OCI-LY1 (cell line): Measurements from ENCODE around the gene COMMD4.
A peak's percentile ranks its signal among the peaks of the same experiment; 100 is the strongest.

ENCODE experiments used
- H2AFZ ChIP-seq: fragments of 200-600 bp; sonication (generic), shearing (Covaris generic); 2 replicates; pipeline ENCODE4 v1.6.0; 2014; ENCODE audit warnings: antibody characterized with exemption, mild to moderate bottlenecking, low read length
- H3F3A ChIP-seq: fragments of 200-600 bp; sonication (generic), shearing (Covaris generic); 2 replicates; pipeline ENCODE4 v1.6.0; 2014; ENCODE audit warnings: mild to moderate bottlenecking, antibody characterized with exemption, low read length, moderate library complexity; ENCODE audit not compliant: insufficient read depth
- H3K27ac ChIP-seq: fragments of 200-600 bp; sonication (generic); 2 replicates; pipeline ENCODE4 v1.5.1; 2014; ENCODE audit warnings: low read length, mixed run types, mild to moderate bottlenecking, low read depth; ENCODE audit not compliant: poor library complexity, severe bottlenecking
- H3K27me3 ChIP-seq: fragments of 200-600 bp; sonication (generic); 2 replicates; pipeline ENCODE4 v1.6.0; 2014; ENCODE audit warnings: antibody characterized with exemption, mild to moderate bottlenecking, low read length, moderate library complexity; ENCODE audit not compliant: insufficient read depth
- H3K36me3 ChIP-seq: fragments of 200-600 bp; sonication (generic); 2 replicates; pipeline ENCODE4 v1.6.1; 2014; ENCODE audit warnings: mild to moderate bottlenecking, antibody characterized with exemption, low read length, moderate library complexity, mixed read lengths; ENCODE audit not compliant: insufficient read depth
- H3K4me1 ChIP-seq: fragments of 200-600 bp; sonication (generic); 2 replicates; pipeline ENCODE4 v1.5.1; 2014; ENCODE audit warnings: mild to moderate bottlenecking, low read length, moderate library complexity; ENCODE audit not compliant: insufficient read depth, severe bottlenecking
- H3K4me2 ChIP-seq: fragments of 200-600 bp; sonication (generic), shearing (Covaris generic); 2 replicates; pipeline ENCODE4 v1.6.1; 2014; ENCODE audit warnings: low read length
- H3K4me3 ChIP-seq: fragments of 200-600 bp; sonication (generic); 2 replicates; pipeline ENCODE4 v1.5.1; 2014; ENCODE audit warnings: low read length, low read depth, mild to moderate bottlenecking, mixed read lengths; ENCODE audit not compliant: poor library complexity, severe bottlenecking
- H3K79me2 ChIP-seq: fragments of 200-600 bp; shearing (Covaris generic); 2 replicates; pipeline ENCODE4 v1.6.1; 2016; ENCODE audit warnings: mixed run types, low read length, mixed read lengths; ENCODE audit not compliant: insufficient read depth
- H3K9ac ChIP-seq: fragments of 200-600 bp; sonication (generic), shearing (Covaris generic); 2 replicates; pipeline ENCODE4 v1.6.1; 2014; ENCODE audit warnings: mild to moderate bottlenecking, low read length, mixed read lengths
- H3K9me2 ChIP-seq: fragments of 200-600 bp; sonication (generic), shearing (Covaris generic); 2 replicates; pipeline ENCODE4 v1.6.1; 2014; ENCODE audit warnings: low read depth, mild to moderate bottlenecking, low read length, mixed read lengths
- H3K9me3 ChIP-seq: fragments of 200-600 bp; shearing (Covaris generic); 2 replicates; pipeline ENCODE4 v1.6.1; 2014; ENCODE audit warnings: low read length, mixed read lengths
- H4K20me1 ChIP-seq: fragments of 200-600 bp; sonication (generic), shearing (Covaris generic); 2 replicates; pipeline ENCODE4 v1.6.0; 2016; ENCODE audit warnings: mild to moderate bottlenecking, low read length; ENCODE audit not compliant: insufficient read depth
- CTCF ChIP-seq: fragments of 200-600 bp; sonication (generic), shearing (Covaris generic); IDR thresholded peaks from 2 replicates; pipeline ENCODE4 v1.5.1; 2017; ENCODE audit warnings: mild to moderate bottlenecking, antibody characterized with exemption, low read length, moderate library complexity, mixed read lengths
- EZH2 ChIP-seq: fragments of 200-600 bp; sonication (generic), shearing (Covaris generic); IDR thresholded peaks from 2 replicates; pipeline ENCODE4 v1.8.0; 2017; ENCODE audit warnings: borderline replicate concordance, mixed run types, mild to moderate bottlenecking, antibody characterized with exemption, low read length, moderate library complexity, mixed read lengths

COMMD4 gene

GRCh38 chr15:75335313-75335704 is 554 bp upstream of the COMMD4 start:
- no peaks in the 10 kb centered on the region for H3K9me2 ChIP-seq
- peak overlapping the region; percentile 99 for H3K4me2 ChIP-seq
- H3K27ac ChIP-seq, result no peak overlapping the region
- H3K79me2 ChIP-seq, result no peaks in the 10 kb centered on the region
- H3K4me1 ChIP-seq, result peaks cover 17% of the 10 kb centered on the region
- no peaks in the 10 kb centered on the region for H3K27me3 ChIP-seq
- TF ChIP-seq EZH2 (no peak), CTCF (no peak)
- peak overlapping the region; percentile 84 for H3K4me3 ChIP-seq
- peak overlapping the region; percentile 89 for H3K9ac ChIP-seq
- H3K36me3 ChIP-seq, result peaks cover 13% of the 10 kb centered on the region; the same call in 1 of the 2 replicates
- H2AFZ ChIP-seq, result peak overlapping the region; percentile 85
- no peaks in the 10 kb centered on the region for H3F3A ChIP-seq
- no peaks in the 10 kb centered on the region for H4K20me1 ChIP-seq
- H3K9me3 ChIP-seq, result no peaks in the 10 kb centered on the region

GRCh38 chr15:75338661-75339240 is 2.9 kb downstream of the COMMD4 start:
- no peaks in the 10 kb centered on the region for H3K9me3 ChIP-seq
- no peaks in the 10 kb centered on the region for H3F3A ChIP-seq
- no peaks in the 10 kb centered on the region for H3K79me2 ChIP-seq
- H3K4me2 ChIP-seq, result no peak overlapping the region
- no peaks in the 10 kb centered on the region for H3K27me3 ChIP-seq
- H3K27ac ChIP-seq, result no peak overlapping the region
- H3K4me1 ChIP-seq, result peaks cover 21% of the 10 kb centered on the region
- TF ChIP-seq EZH2 (no peak), CTCF (no peak)
- H2AFZ ChIP-seq, result no peak overlapping the region
- no peaks in the 10 kb centered on the region for H3K9me2 ChIP-seq
- no peaks in the 10 kb centered on the region for H4K20me1 ChIP-seq
- no peak overlapping the region for H3K4me3 ChIP-seq
- no peak overlapping the region for H3K9ac ChIP-seq
- peaks cover 17% of the 10 kb centered on the region; the same call in 1 of the 2 replicates for H3K36me3 ChIP-seq

- Histone ChIP-seq H3K9me3 (no peaks in the 10 kb centered on the region), H3K4me2 (no peak overlapping the region), H3K27ac (no peak overlapping the region), H3K36me3 (peaks cover 17% of the 10 kb centered on the region; the same call in 1 of the 2 replicates), H3F3A (no peaks in the 10 kb centered on the region), H3K9ac (no peak overlapping the region), H3K9me2 (no peaks in the 10 kb centered on the region), H3K4me1 (peaks cover 23% of the 10 kb centered on the region), H3K4me3 (no peak overlapping the region), H3K27me3 (no peaks in the 10 kb centered on the region), H3K79me2 (no peaks in the 10 kb centered on the region), H2AFZ (no peak overlapping the region), H4K20me1 (no peaks in the 10 kb centered on the region)
- TF ChIP-seq EZH2 (no peak), CTCF (no peak)
Observed at GRCh38 chr15:75339531-75340240, 3.8 kb downstream of the COMMD4 start.
